ENCODE measurements around the gene FRMPD4. TPM values are rescaled to one million over a fixed set of nuclear protein-coding genes. Genes with fewer than 3 reads are reported as not detected.

FRMPD4 gene
- total and polyA plus RNA-seq, 2 donors (not counting 3 experiments of a cell fraction or from before 2014, with no cell fraction given): not detected

DNA sequence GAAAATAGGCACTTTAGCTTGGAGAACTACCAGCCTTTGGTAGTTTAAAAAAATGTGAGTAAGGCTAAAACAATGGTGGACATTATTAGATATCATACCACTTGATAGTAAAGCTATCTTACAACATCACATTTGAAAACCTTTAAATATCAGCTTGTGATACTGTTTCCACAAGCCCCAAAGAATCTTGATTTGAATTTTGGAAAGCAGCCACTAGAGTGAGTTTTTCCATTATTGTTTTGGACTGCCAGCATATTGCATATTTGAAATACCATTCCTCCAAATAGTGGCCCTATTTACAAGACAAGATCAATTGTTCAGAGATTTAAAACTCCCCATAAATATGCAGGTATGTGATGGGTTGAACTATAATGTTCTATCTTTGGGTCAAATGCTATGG is 349.9 kb downstream of the FRMPD4 start:
- Histone ChIP-seq H3K4me2 (ENCODE audit: insufficient read depth, low read length) (no peak overlapping the region), H3K9me1 (replicated peaks; ENCODE audit: control insufficient read depth, extremely low read depth, insufficient read depth, low read length) (no peaks in the 10 kb centered on the region), H3K27ac (ENCODE audit: insufficient read depth, low read depth, low read length) (no peak overlapping the region), H4K20me1 (replicated peaks; ENCODE audit: control insufficient read depth, extremely low read depth, insufficient read depth, low read length) (no peaks in the 10 kb centered on the region), H3K4me3 (replicated peaks in 1 of 3; ENCODE audit: insufficient read depth in 1 of 3, low read depth in 1 of 3, low read length in 3 of 3) (no peak overlapping the region), H3K36me3 (ENCODE audit: control insufficient read depth in 2 of 2, extremely low read depth in 1 of 2, insufficient read depth in 2 of 2, low read length in 2 of 2) (no peaks in the 10 kb centered on the region), H2AFZ (ENCODE audit: low read depth, low read length) (no peak overlapping the region), H3K79me2 (ENCODE audit: control insufficient read depth, insufficient read depth, low read length) (no peaks in the 10 kb centered on the region), H3K4me1 (ENCODE audit: control insufficient read depth, extremely low read depth, insufficient read depth, low read length) (no peaks in the 10 kb centered on the region), H3K9me3 (replicated peaks; ENCODE audit: control insufficient read depth, insufficient read depth, low read length) (no peaks in the 10 kb centered on the region), H3K27me3 (ENCODE audit: control insufficient read depth in 2 of 2, insufficient read depth in 2 of 2, low read length in 2 of 2) (no peaks in the 10 kb centered on the region), H3K9ac (replicated peaks; ENCODE audit: extremely low read depth, insufficient read depth, low read length) (no peak overlapping the region)
- intact Hi-C loops (cut with micrococcal nuclease) (no loop called here), dilution Hi-C loops (cut with MboI; ENCODE audit: extremely low pct_ligation_motif_present, low sequenced_read_pairs) (no loop called here)
- TF ChIP-seq POLR2AphosphoS5 (IDR thresholded peaks at IDR 0.05; ENCODE audit: insufficient read depth, low read depth, low read length) (no peak), GATA2 (IDR thresholded peaks at IDR 0.05; ENCODE audit: insufficient read depth, insufficient read length, low read depth, low read length) (no peak), EZH2 (IDR thresholded peaks at IDR 0.05; ENCODE audit: borderline replicate concordance, low read depth, low read length, severe bottlenecking) (no peak), FOS (IDR thresholded peaks at IDR 0.05; ENCODE audit: borderline replicate concordance, insufficient read depth, low read length) (no peak), MYC (IDR thresholded peaks at IDR 0.05; ENCODE audit: low read depth, low read length) (no peak), POLR2A (IDR thresholded peaks at IDR 0.05; ENCODE audit: low read depth, low read length) (no peak), JUN (IDR thresholded peaks at IDR 0.05; ENCODE audit: borderline replicate concordance, insufficient read depth, insufficient read length, low read depth) (no peak)
- TF ChIP-seq, protein P1, sequence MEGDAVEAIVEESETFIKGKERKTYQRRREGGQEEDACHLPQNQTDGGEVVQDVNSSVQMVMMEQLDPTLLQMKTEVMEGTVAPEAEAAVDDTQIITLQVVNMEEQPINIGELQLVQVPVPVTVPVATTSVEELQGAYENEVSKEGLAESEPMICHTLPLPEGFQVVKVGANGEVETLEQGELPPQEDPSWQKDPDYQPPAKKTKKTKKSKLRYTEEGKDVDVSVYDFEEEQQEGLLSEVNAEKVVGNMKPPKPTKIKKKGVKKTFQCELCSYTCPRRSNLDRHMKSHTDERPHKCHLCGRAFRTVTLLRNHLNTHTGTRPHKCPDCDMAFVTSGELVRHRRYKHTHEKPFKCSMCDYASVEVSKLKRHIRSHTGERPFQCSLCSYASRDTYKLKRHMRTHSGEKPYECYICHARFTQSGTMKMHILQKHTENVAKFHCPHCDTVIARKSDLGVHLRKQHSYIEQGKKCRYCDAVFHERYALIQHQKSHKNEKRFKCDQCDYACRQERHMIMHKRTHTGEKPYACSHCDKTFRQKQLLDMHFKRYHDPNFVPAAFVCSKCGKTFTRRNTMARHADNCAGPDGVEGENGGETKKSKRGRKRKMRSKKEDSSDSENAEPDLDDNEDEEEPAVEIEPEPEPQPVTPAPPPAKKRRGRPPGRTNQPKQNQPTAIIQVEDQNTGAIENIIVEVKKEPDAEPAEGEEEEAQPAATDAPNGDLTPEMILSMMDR (IDR thresholded peaks at IDR 0.05; ENCODE audit: extremely low read depth in 1 of 2, insufficient read depth in 1 of 2, low read depth in 1 of 2, low read length in 2 of 2): no peak
- TF ChIP-seq, protein P2, sequence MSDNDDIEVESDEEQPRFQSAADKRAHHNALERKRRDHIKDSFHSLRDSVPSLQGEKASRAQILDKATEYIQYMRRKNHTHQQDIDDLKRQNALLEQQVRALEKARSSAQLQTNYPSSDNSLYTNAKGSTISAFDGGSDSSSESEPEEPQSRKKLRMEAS (IDR thresholded peaks at IDR 0.05; ENCODE audit: insufficient read depth, insufficient read length): no peak
- no TSS peak for BruUV-seq (replicated peaks)
- DNase-seq (ENCODE audit: low read depth, low spot score) (no peak), FAIRE-seq (no peak)
- POLR2A ChIA-PET: no interaction called here
- CTCF ChIA-PET: no interaction called here
